Measurements from ENCODE around the gene USP3.
"Not testable (repeated sequence)": the region's sequence is repeated elsewhere in the genome, so short reads cannot be mapped to it uniquely, and the experiment has no call there.

Gene USP3

GRCh38 chr15:63519548-63520178, 15.3 kb downstream of the USP3 start:
- DNase-seq (ENCODE audit: low spot score in 2 of 2), result no peak
- Histone ChIP-seq H3K4me3 (no peak overlapping the region), H3K9me3 (no peaks in the 10 kb centered on the region), H3K4me1 (peaks cover 27% of the 10 kb centered on the region), H3K27me3 (ENCODE audit: low read depth) (no peaks in the 10 kb centered on the region), H3K36me3 (replicated peaks) (no peaks in the 10 kb centered on the region)
- in situ Hi-C loops (cut with MboI; ENCODE audit: low sequenced_read_pairs), result no loop called here

GRCh38 chr15:63520462-63520861, 16.1 kb downstream of the USP3 start:
- H3K36me3 ChIP-seq (replicated peaks); in situ Hi-C loops (cut with MboI; ENCODE audit: low sequenced_read_pairs); DNase-seq (ENCODE audit: low spot score in 2 of 2); H3K4me3 ChIP-seq; H3K27me3 ChIP-seq (ENCODE audit: low read depth); H3K9me3 ChIP-seq: not testable (repeated sequence)
- H3K4me1 ChIP-seq, result peaks cover 24% of the 10 kb centered on the region

GRCh38 chr15:63522225-63522578, 17.8 kb downstream of the USP3 start:
- in situ Hi-C loops (cut with MboI; ENCODE audit: low sequenced_read_pairs), result no loop called here
- no peak overlapping the region for H3K4me3 ChIP-seq
- no peaks in the 10 kb centered on the region for H3K27me3 ChIP-seq (ENCODE audit: low read depth)
- no peak for DNase-seq (ENCODE audit: low spot score in 2 of 2)
- no peaks in the 10 kb centered on the region for H3K9me3 ChIP-seq
- peaks cover 15% of the 10 kb centered on the region for H3K4me1 ChIP-seq
- H3K36me3 ChIP-seq (replicated peaks), result no peaks in the 10 kb centered on the region

- no peak for DNase-seq (ENCODE audit: low spot score in 2 of 2)
- in situ Hi-C loops (cut with MboI; ENCODE audit: low sequenced_read_pairs), result no loop called here
- no peaks in the 10 kb centered on the region for H3K36me3 ChIP-seq (replicated peaks)
- H3K4me3 ChIP-seq, result no peak overlapping the region
- H3K9me3 ChIP-seq, result no peaks in the 10 kb centered on the region
- peaks cover 7% of the 10 kb centered on the region; the same call in 1 of the 2 replicates for H3K4me1 ChIP-seq
- H3K27me3 ChIP-seq (ENCODE audit: low read depth), result no peaks in the 10 kb centered on the region
Observed at GRCh38 chr15:63523306-63523990, 19.1 kb downstream of the USP3 start.

GRCh38 chr15:63524316-63525015, 20.1 kb downstream of the USP3 start:
- in situ Hi-C loops (cut with MboI; ENCODE audit: low sequenced_read_pairs), result no loop called here
- no peak for DNase-seq (ENCODE audit: low spot score in 2 of 2)

GRCh38 chr15:63526401-63526800, 22.0 kb downstream of the USP3 start:
- Histone ChIP-seq H3K36me3 (replicated peaks) (no peaks in the 10 kb centered on the region), H3K4me3 (no peak overlapping the region), H3K4me1 (peaks cover 12% of the 10 kb centered on the region), H3K9me3 (no peaks in the 10 kb centered on the region), H3K27me3 (ENCODE audit: low read depth) (no peaks in the 10 kb centered on the region)
- no peak for DNase-seq (ENCODE audit: low spot score in 2 of 2)
- in situ Hi-C loops (cut with MboI; ENCODE audit: low sequenced_read_pairs), result no loop called here

More at GRCh38 chr15:63524316-63525015, 20.1 kb downstream of the USP3 start:
- Histone ChIP-seq H3K4me3 (no peak overlapping the region), H3K9me3 (no peaks in the 10 kb centered on the region), H3K4me1 (peaks cover 7% of the 10 kb centered on the region; the same call in 1 of the 2 replicates), H3K36me3 (replicated peaks) (no peaks in the 10 kb centered on the region), H3K27me3 (ENCODE audit: low read depth) (no peaks in the 10 kb centered on the region)

GRCh38 chr15:63528138-63528659, 23.8 kb downstream of the USP3 start:
- H3K9me3 ChIP-seq, result no peaks in the 10 kb centered on the region
- in situ Hi-C loops (cut with MboI; ENCODE audit: low sequenced_read_pairs), result no loop called here
- no peak overlapping the region for H3K4me3 ChIP-seq
- no peak for DNase-seq (ENCODE audit: low spot score in 2 of 2)
- H3K4me1 ChIP-seq, result peaks cover 26% of the 10 kb centered on the region
- H3K36me3 ChIP-seq (replicated peaks), result no peaks in the 10 kb centered on the region
- no peaks in the 10 kb centered on the region for H3K27me3 ChIP-seq (ENCODE audit: low read depth)

- DNase-seq (ENCODE audit: low spot score in 2 of 2), result no peak
- Histone ChIP-seq H3K36me3 (replicated peaks) (no peaks in the 10 kb centered on the region), H3K4me1 (peaks cover 27% of the 10 kb centered on the region), H3K27me3 (ENCODE audit: low read depth) (no peaks in the 10 kb centered on the region), H3K9me3 (no peaks in the 10 kb centered on the region), H3K4me3 (no peak overlapping the region)
- in situ Hi-C loops (cut with MboI; ENCODE audit: low sequenced_read_pairs), result no loop called here
Observed at GRCh38 chr15:63530235-63530634, 25.8 kb downstream of the USP3 start.

- DNase-seq (ENCODE audit: low spot score in 2 of 2), result no peak
- Histone ChIP-seq H3K4me1 (peaks cover 33% of the 10 kb centered on the region), H3K9me3 (no peaks in the 10 kb centered on the region), H3K27me3 (ENCODE audit: low read depth) (no peaks in the 10 kb centered on the region), H3K4me3 (no peak overlapping the region), H3K36me3 (replicated peaks) (no peaks in the 10 kb centered on the region)
- in situ Hi-C loops (cut with MboI; ENCODE audit: low sequenced_read_pairs), result no loop called here
Observed at GRCh38 chr15:63530752-63531299, 26.4 kb downstream of the USP3 start.

- no peaks in the 10 kb centered on the region for H3K36me3 ChIP-seq (replicated peaks)
- DNase-seq (ENCODE audit: low spot score in 2 of 2), result peak in 1 of 2 experiments; percentile 34
- H3K4me3 ChIP-seq, result no peak overlapping the region
- in situ Hi-C loops (cut with MboI; ENCODE audit: low sequenced_read_pairs), result no loop called here
- peaks cover 40% of the 10 kb centered on the region for H3K4me1 ChIP-seq
- no peaks in the 10 kb centered on the region for H3K27me3 ChIP-seq (ENCODE audit: low read depth)
- H3K9me3 ChIP-seq, result no peaks in the 10 kb centered on the region
Observed at GRCh38 chr15:63531586-63531985, 27.2 kb downstream of the USP3 start.

GRCh38 chr15:63532307-63532744, 27.9 kb downstream of the USP3 start:
- in situ Hi-C loops (cut with MboI; ENCODE audit: low sequenced_read_pairs), result no loop called here
- H3K4me1 ChIP-seq, result peaks cover 48% of the 10 kb centered on the region
- no peak overlapping the region for H3K4me3 ChIP-seq
- peak in 1 of 2 experiments; percentile 83 for DNase-seq (ENCODE audit: low spot score in 2 of 2)
- H3K27me3 ChIP-seq (ENCODE audit: low read depth), result no peaks in the 10 kb centered on the region
- H3K36me3 ChIP-seq (replicated peaks), result no peaks in the 10 kb centered on the region
- no peaks in the 10 kb centered on the region for H3K9me3 ChIP-seq

- in situ Hi-C loops (cut with MboI; ENCODE audit: low sequenced_read_pairs); H3K36me3 ChIP-seq (replicated peaks); H3K9me3 ChIP-seq; H3K4me3 ChIP-seq; DNase-seq (ENCODE audit: low spot score in 2 of 2); H3K27me3 ChIP-seq (ENCODE audit: low read depth): not testable (repeated sequence)
- peaks cover 54% of the 10 kb centered on the region for H3K4me1 ChIP-seq
Observed at GRCh38 chr15:63534888-63535287, 30.5 kb downstream of the USP3 start.

GRCh38 chr15:63535689-63536088, 31.3 kb downstream of the USP3 start:
- Histone ChIP-seq H3K4me1 (peaks cover 54% of the 10 kb centered on the region), H3K27me3 (ENCODE audit: low read depth) (no peaks in the 10 kb centered on the region), H3K9me3 (no peaks in the 10 kb centered on the region), H3K36me3 (replicated peaks) (no peaks in the 10 kb centered on the region), H3K4me3 (no peak overlapping the region)
- no peak for DNase-seq (ENCODE audit: low spot score in 2 of 2)
- in situ Hi-C loops (cut with MboI; ENCODE audit: low sequenced_read_pairs), result no loop called here

- peaks cover 30% of the 10 kb centered on the region for H3K4me1 ChIP-seq
Observed at GRCh38 chr15:63538876-63539275, 34.5 kb downstream of the USP3 start.

More at GRCh38 chr15:63538876-63539275, 34.5 kb downstream of the USP3 start:
- in situ Hi-C loops (cut with MboI; ENCODE audit: low sequenced_read_pairs), result no loop called here
- Histone ChIP-seq H3K9me3 (no peaks in the 10 kb centered on the region), H3K27me3 (ENCODE audit: low read depth) (no peaks in the 10 kb centered on the region), H3K36me3 (replicated peaks) (no peaks in the 10 kb centered on the region), H3K4me3 (no peak overlapping the region)
- no peak for DNase-seq (ENCODE audit: low spot score in 2 of 2)
